HepG2 (cell line): ENCODE results near the gene AKAP1. TPM values are rescaled to one million over a fixed set of nuclear protein-coding genes. Genes with fewer than 3 reads are reported as not detected.

ENCODE experiments used
- AGO2 ChIP-seq: fragments of 200-400 bp; formaldehyde crosslinking; optimal IDR thresholded peaks from 2 replicates; pipeline ENCODE3; 2017; ENCODE audit warnings: mild to moderate bottlenecking, low read depth, low read length, moderate library complexity
- ARHGAP35 ChIP-seq: sonication (generic); formaldehyde crosslinking; IDR thresholded peaks from 2 replicates; pipeline ENCODE4 v1.9.0; 2022; ENCODE audit warnings: mild to moderate bottlenecking, inconsistent platforms, moderate library complexity, missing genetic modification reagents, borderline replicate concordance
- EP300 ChIP-seq, 3 experiments: sonication (generic) in 1 of 3; formaldehyde crosslinking in 1 of 3; IDR thresholded peaks; 2 replicates each; pipeline versions ENCODE4 v1.5.1 to v1.6.1; 2011 to 2020; ENCODE audit warnings: low read depth in 2 of 3, low read length in 2 of 3, borderline replicate concordance in 1 of 3, improper control_type of control experiment in 1 of 3, mild to moderate bottlenecking in 1 of 3, missing genetic modification reagents in 1 of 3, moderate library complexity in 1 of 3
- FOXP1 ChIP-seq, 2 experiments: fragments of 450-650 bp in 1 of 2; IDR thresholded peaks; 2 replicates each; pipeline ENCODE4 v1.6.1; 2017 to 2018; ENCODE audit warnings: antibody characterized with exemption in 1 of 2
- HNRNPLL ChIP-seq: fragments of 200-400 bp; formaldehyde crosslinking; IDR thresholded peaks from 2 replicates; pipeline ENCODE4 v1.6.1; 2017; ENCODE audit warnings: mild to moderate bottlenecking, low read depth, low read length; ENCODE audit not compliant: poor library complexity, severe bottlenecking
- HOMEZ ChIP-seq: IDR thresholded peaks from 2 replicates; pipeline ENCODE4 v1.6.1; 2016; ENCODE audit warnings: low read depth
- MAFG ChIP-seq: sonication (generic); formaldehyde crosslinking; IDR thresholded peaks from 2 replicates; pipeline ENCODE4 v1.5.1; 2020; ENCODE audit warnings: mild to moderate bottlenecking, missing genetic modification reagents
- MYC ChIP-seq: sonication (generic); formaldehyde crosslinking; IDR thresholded peaks from 2 replicates; pipeline ENCODE4 v1.9.0; 2021; ENCODE audit warnings: missing genetic modification reagents, borderline replicate concordance
- RXRA ChIP-seq: sonication (generic); formaldehyde crosslinking; IDR thresholded peaks from 2 replicates; pipeline ENCODE4 v1.5.1; 2020; ENCODE audit warnings: missing genetic modification reagents
- THYN1 ChIP-seq: sonication (generic); formaldehyde crosslinking; IDR thresholded peaks from 2 replicates; pipeline ENCODE4 v1.8.1; 2023; ENCODE audit warnings: low read depth, mild to moderate bottlenecking, moderate library complexity, missing genetic modification reagents, borderline replicate concordance
- ZBTB42 ChIP-seq: sonication (generic); formaldehyde crosslinking; IDR thresholded peaks from 2 replicates; pipeline ENCODE4 v1.5.0; 2020; ENCODE audit warnings: mild to moderate bottlenecking, missing genetic modification reagents
- ZFP37 ChIP-seq: sonication (generic); formaldehyde crosslinking; IDR thresholded peaks from 2 replicates; pipeline ENCODE4 v1.4.0; 2020; ENCODE audit warnings: missing genetic modification reagents, borderline replicate concordance
- ZNF160 ChIP-seq: sonication (generic); formaldehyde crosslinking; IDR thresholded peaks from 2 replicates; pipeline ENCODE4 v1.8.0; 2022; ENCODE audit warnings: mild to moderate bottlenecking, inconsistent platforms, missing genetic modification reagents
- ZNF263 ChIP-seq: sonication (generic); formaldehyde crosslinking; IDR thresholded peaks from 2 replicates; pipeline ENCODE4 v1.4.0; 2020; ENCODE audit warnings: missing genetic modification reagents
- ZNF329 ChIP-seq: sonication (generic); formaldehyde crosslinking; IDR thresholded peaks from 2 replicates; pipeline ENCODE4 v1.9.0; 2021; ENCODE audit warnings: low read depth, mild to moderate bottlenecking, missing genetic modification reagents
- ZNF530 ChIP-seq: sonication (generic); formaldehyde crosslinking; IDR thresholded peaks from 2 replicates; pipeline ENCODE4 v1.5.0; 2020; ENCODE audit warnings: low read depth, mild to moderate bottlenecking, missing genetic modification reagents
- ZNF687 ChIP-seq: sonication (generic); formaldehyde crosslinking; IDR thresholded peaks from 2 replicates; pipeline ENCODE4 v1.5.1; 2020; ENCODE audit warnings: mild to moderate bottlenecking, missing genetic modification reagents, moderate library complexity
- ZSCAN25 ChIP-seq: sonication (generic); formaldehyde crosslinking; IDR thresholded peaks from 2 replicates; pipeline ENCODE4 v1.8.0; 2022; ENCODE audit warnings: mild to moderate bottlenecking, missing genetic modification reagents
- polyA plus RNA-seq, 8 experiments: library from polyadenylated mRNA; depleted of rRNA in 3 of 8; stranded (reverse) in 7 of 8; unstranded in 1 of 8; fragments of >200 nt; fragmentation: Illumina TruSeq in 4 of 8; extraction: Trizol in 4 of 8; gene quantifications; 2 replicates each; pipeline versions ENCODE4 v1.2.1 to v1.2.3, GENCODE V29; 2011 to 2016; ENCODE audit warnings: low read depth in 4 of 8, missing spikeins in 1 of 8, mixed read lengths in 1 of 8; ENCODE audit not compliant: insufficient read depth in 1 of 8
- total RNA-seq, 5 experiments: library from RNA; depleted of rRNA; stranded (reverse); fragments of >200 nt; fragmentation: Illumina TruSeq; extraction: Trizol; gene quantifications; 2 replicates each; pipeline ENCODE4 v1.2.3, GENCODE V29; 2016; ENCODE audit warnings: low read depth in 1 of 5
- TF ChIP-seq, protein P1 (sequence below): sonication (generic); formaldehyde crosslinking; IDR thresholded peaks from 2 replicates; pipeline ENCODE4 v1.8.0; 2022; ENCODE audit warnings: missing genetic modification reagents, mild to moderate bottlenecking, borderline replicate concordance

The AKAP1 gene
- total and polyA plus RNA-seq, 2 of the 13 experiments (the other 11 are each of a cell fraction or from before 2014, with no cell fraction given) = 101 to 131 TPM

- peak; percentile 76 for TF ChIP-seq MYC
- peak; percentile 95 for TF ChIP-seq AGO2
- no peak for TF ChIP-seq MAFG (CRISPR knock-in tag)
- no peak for TF ChIP-seq ZNF530
- no peak for TF ChIP-seq THYN1 (CRISPR knock-in tag)
- TF ChIP-seq HOMEZ = peak; percentile 58; the same call in 1 of the 2 replicates
- 0 out of 2 replicates have a peak, but pooled peaks have one; percentile 14 for TF ChIP-seq ZBTB42 (CRISPR knock-in tag)
- TF ChIP-seq EP300 (IDR thresholded peaks at IDR 0.05; ENCODE audit: low read depth in 2 of 2, low read length in 2 of 2) = peak in 1 of 2 experiments; percentile 87; a peak in 3 of 4 replicates
- TF ChIP-seq EP300 (CRISPR knock-in tag; IDR thresholded peaks at IDR 0.05; ENCODE audit: borderline replicate concordance) = peak; percentile 73; the same call in 1 of the 2 replicates
- TF ChIP-seq ZNF263 (CRISPR knock-in tag) = peak; percentile 96
- no peak; the same call in 1 of the 2 replicates for TF ChIP-seq ZFP37
- TF ChIP-seq RXRA (CRISPR knock-in tag) = peak; percentile 98
- peak; percentile 71 for TF ChIP-seq HNRNPLL
- no peak for TF ChIP-seq ZNF329 (CRISPR knock-in tag)
- TF ChIP-seq, protein P1, sequence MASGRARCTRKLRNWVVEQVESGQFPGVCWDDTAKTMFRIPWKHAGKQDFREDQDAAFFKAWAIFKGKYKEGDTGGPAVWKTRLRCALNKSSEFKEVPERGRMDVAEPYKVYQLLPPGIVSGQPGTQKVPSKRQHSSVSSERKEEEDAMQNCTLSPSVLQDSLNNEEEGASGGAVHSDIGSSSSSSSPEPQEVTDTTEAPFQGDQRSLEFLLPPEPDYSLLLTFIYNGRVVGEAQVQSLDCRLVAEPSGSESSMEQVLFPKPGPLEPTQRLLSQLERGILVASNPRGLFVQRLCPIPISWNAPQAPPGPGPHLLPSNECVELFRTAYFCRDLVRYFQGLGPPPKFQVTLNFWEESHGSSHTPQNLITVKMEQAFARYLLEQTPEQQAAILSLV (CRISPR knock-in tag) = peak; percentile 94; the same call in 1 of the 2 replicates
- TF ChIP-seq ZNF160 = peak; percentile 75; the same call in 1 of the 2 replicates
- no peak for TF ChIP-seq FOXP1 (IDR thresholded peaks at IDR 0.05)
- peak; percentile 79 for TF ChIP-seq FOXP1 (CRISPR knock-in tag; IDR thresholded peaks at IDR 0.05)
- TF ChIP-seq ARHGAP35 (CRISPR knock-in tag) = peak; percentile 85
- peak; percentile 96 for TF ChIP-seq ZNF687 (CRISPR knock-in tag)
- peak; percentile 19; the same call in 1 of the 2 replicates for TF ChIP-seq ZSCAN25 (CRISPR knock-in tag)
These were observed 512 bp downstream of the AKAP1 start (continued) for GRCh38 chr17:57085448-57086068.
